Panc1 (cell line): Measurements from ENCODE around the gene TSC22D3.

Experiments
- TF ChIP-seq, protein P1 (sequence below): fragments of 450-650 bp; IDR thresholded peaks from 2 replicates; pipeline ENCODE4 v1.5.1; 2017; ENCODE audit warnings: mild to moderate bottlenecking
- TF ChIP-seq, protein P2 (sequence below), 2 experiments: IDR thresholded peaks; 2 replicates each; pipeline ENCODE4 v1.6.1; 2011 to 2012; ENCODE audit warnings: low read depth in 2 of 2, control low read depth in 1 of 2, low read length in 1 of 2, mild to moderate bottlenecking in 1 of 2, moderate library complexity in 1 of 2; ENCODE audit not compliant: insufficient read depth in 1 of 2

DNA sequence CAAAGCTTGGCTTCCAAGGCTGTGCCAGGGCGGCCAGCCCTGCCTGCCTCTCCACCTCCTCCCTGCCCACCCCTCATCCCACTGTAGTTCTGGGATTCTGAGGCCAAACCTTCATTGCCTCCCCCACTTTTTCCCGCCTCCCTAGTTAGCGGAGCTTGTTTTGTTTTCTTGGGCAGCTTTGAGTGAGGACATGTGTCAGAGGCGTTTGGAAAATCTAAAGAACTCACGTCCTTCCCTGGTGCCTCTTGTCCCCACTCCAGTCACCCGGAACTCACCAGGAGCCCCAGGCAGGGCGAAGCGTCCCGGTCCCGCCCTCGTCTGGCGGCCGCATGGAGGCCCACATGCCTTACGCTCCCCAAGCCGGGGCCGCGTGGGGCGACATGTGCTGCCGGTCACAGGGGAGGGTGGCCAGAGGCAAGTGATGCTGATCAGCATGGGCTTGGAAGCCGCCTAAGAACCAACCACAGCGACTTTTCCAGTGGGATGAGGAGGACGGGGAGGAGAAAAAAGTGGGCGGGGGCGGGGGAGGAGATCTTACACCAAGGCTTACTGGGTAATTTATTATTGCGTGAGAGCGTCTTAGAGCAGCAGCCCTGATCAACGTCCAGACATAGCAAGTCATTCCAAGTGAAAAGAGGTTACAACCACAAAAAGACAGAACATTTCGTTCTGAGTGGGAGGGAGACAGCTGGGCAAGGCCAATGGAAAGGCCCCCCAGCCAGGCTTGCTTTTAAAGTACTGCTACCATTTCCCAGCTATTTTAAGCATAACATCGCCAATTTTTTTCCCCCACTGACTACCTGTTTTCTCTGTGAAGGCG is 98.8 kb downstream of the TSC22D3 start:
- TF ChIP-seq, protein P1, sequence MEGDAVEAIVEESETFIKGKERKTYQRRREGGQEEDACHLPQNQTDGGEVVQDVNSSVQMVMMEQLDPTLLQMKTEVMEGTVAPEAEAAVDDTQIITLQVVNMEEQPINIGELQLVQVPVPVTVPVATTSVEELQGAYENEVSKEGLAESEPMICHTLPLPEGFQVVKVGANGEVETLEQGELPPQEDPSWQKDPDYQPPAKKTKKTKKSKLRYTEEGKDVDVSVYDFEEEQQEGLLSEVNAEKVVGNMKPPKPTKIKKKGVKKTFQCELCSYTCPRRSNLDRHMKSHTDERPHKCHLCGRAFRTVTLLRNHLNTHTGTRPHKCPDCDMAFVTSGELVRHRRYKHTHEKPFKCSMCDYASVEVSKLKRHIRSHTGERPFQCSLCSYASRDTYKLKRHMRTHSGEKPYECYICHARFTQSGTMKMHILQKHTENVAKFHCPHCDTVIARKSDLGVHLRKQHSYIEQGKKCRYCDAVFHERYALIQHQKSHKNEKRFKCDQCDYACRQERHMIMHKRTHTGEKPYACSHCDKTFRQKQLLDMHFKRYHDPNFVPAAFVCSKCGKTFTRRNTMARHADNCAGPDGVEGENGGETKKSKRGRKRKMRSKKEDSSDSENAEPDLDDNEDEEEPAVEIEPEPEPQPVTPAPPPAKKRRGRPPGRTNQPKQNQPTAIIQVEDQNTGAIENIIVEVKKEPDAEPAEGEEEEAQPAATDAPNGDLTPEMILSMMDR = no peak
- TF ChIP-seq, protein P2, sequence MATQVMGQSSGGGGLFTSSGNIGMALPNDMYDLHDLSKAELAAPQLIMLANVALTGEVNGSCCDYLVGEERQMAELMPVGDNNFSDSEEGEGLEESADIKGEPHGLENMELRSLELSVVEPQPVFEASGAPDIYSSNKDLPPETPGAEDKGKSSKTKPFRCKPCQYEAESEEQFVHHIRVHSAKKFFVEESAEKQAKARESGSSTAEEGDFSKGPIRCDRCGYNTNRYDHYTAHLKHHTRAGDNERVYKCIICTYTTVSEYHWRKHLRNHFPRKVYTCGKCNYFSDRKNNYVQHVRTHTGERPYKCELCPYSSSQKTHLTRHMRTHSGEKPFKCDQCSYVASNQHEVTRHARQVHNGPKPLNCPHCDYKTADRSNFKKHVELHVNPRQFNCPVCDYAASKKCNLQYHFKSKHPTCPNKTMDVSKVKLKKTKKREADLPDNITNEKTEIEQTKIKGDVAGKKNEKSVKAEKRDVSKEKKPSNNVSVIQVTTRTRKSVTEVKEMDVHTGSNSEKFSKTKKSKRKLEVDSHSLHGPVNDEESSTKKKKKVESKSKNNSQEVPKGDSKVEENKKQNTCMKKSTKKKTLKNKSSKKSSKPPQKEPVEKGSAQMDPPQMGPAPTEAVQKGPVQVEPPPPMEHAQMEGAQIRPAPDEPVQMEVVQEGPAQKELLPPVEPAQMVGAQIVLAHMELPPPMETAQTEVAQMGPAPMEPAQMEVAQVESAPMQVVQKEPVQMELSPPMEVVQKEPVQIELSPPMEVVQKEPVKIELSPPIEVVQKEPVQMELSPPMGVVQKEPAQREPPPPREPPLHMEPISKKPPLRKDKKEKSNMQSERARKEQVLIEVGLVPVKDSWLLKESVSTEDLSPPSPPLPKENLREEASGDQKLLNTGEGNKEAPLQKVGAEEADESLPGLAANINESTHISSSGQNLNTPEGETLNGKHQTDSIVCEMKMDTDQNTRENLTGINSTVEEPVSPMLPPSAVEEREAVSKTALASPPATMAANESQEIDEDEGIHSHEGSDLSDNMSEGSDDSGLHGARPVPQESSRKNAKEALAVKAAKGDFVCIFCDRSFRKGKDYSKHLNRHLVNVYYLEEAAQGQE (IDR thresholded peaks at IDR 0.05; ENCODE audit: insufficient read depth in 1 of 2, low read depth in 2 of 2, low read length in 1 of 2) = no peak
